SK-N-SH treated with all-trans-retinoic acid at 6 μM for 48 hours (cell line): ENCODE data around the gene KCNK1.

Source experiments
- ATAC-seq: fragments of 200-7000 bp; cut with Tn5 transposase; 3 replicates; pipeline ENCODE4 v1.9.1; 2020; ENCODE audit warnings: mild to moderate bottlenecking, moderate library complexity
- ARNTL ChIP-seq: fragments of 450-650 bp; formaldehyde crosslinking; IDR thresholded peaks from 2 replicates; pipeline ENCODE4 v1.5.0; 2020; ENCODE audit warnings: low read depth, mild to moderate bottlenecking, moderate library complexity, borderline replicate concordance
- CSDC2 ChIP-seq: fragments of 250-450 bp; sonication (Bioruptor Pico); IDR thresholded peaks from 2 replicates; pipeline ENCODE4 v1.5.0; 2020; ENCODE audit warnings: mild to moderate bottlenecking, moderate library complexity
- ESRRG ChIP-seq: fragments of 250-450 bp; sonication (Bioruptor Pico); IDR thresholded peaks from 2 replicates; pipeline ENCODE4 v1.6.1; 2021; ENCODE audit warnings: mild to moderate bottlenecking
- GLIS3 ChIP-seq: fragments of 250-450 bp; sonication (Bioruptor Pico); IDR thresholded peaks from 2 replicates; pipeline ENCODE4 v1.5.0; 2020; ENCODE audit warnings: mild to moderate bottlenecking, moderate library complexity
- ISL1 ChIP-seq: fragments of 250-450 bp; sonication (Bioruptor Pico); IDR thresholded peaks from 2 replicates; pipeline ENCODE4 v2.1.2; 2022; ENCODE audit warnings: mild to moderate bottlenecking, moderate library complexity
- OSR1 ChIP-seq: fragments of 250-450 bp; sonication (Bioruptor Pico); IDR thresholded peaks from 2 replicates; pipeline ENCODE4 v1.8.0; 2022; ENCODE audit warnings: moderate library complexity, mild to moderate bottlenecking, inconsistent platforms
- PPARA ChIP-seq: fragments of 250-450 bp; sonication (Bioruptor Pico); IDR thresholded peaks from 2 replicates; pipeline ENCODE4 v1.5.0; 2020; ENCODE audit warnings: mild to moderate bottlenecking, borderline replicate concordance
- RARB ChIP-seq: fragments of 250-450 bp; sonication (Bioruptor Pico); IDR thresholded peaks from 2 replicates; pipeline ENCODE4 v1.8.0; 2021; ENCODE audit warnings: mild to moderate bottlenecking, moderate library complexity
- SNAI2 ChIP-seq: fragments of 250-450 bp; sonication (Bioruptor Pico); IDR thresholded peaks from 2 replicates; pipeline ENCODE4 v1.5.0; 2020; ENCODE audit warnings: mild to moderate bottlenecking, moderate library complexity
- TCF4 ChIP-seq: fragments of 250-450 bp; sonication (Bioruptor Pico); IDR thresholded peaks from 2 replicates; pipeline ENCODE4 v1.8.0; 2021; ENCODE audit warnings: mild to moderate bottlenecking, moderate library complexity, borderline replicate concordance
- TOX ChIP-seq: fragments of 250-450 bp; sonication (Bioruptor Pico); IDR thresholded peaks from 2 replicates; pipeline ENCODE4 v1.8.0; 2021; ENCODE audit warnings: mild to moderate bottlenecking, moderate library complexity, borderline replicate concordance
- ZC3H10 ChIP-seq: fragments of 250-450 bp; sonication (Bioruptor Pico); IDR thresholded peaks from 2 replicates; pipeline ENCODE4 v1.5.1; 2021; ENCODE audit warnings: mild to moderate bottlenecking, moderate library complexity
- ZFP3 ChIP-seq: fragments of 250-450 bp; sonication (Bioruptor Pico); IDR thresholded peaks from 2 replicates; pipeline ENCODE4 v1.5.0; 2020; ENCODE audit warnings: mild to moderate bottlenecking, moderate library complexity
- ZFP30 ChIP-seq: fragments of 450-650 bp; formaldehyde crosslinking; IDR thresholded peaks from 2 replicates; pipeline ENCODE4 v1.5.0; 2022; ENCODE audit warnings: mild to moderate bottlenecking, moderate library complexity
- ZNF565 ChIP-seq: fragments of 450-650 bp; formaldehyde crosslinking; conservative IDR thresholded peaks from 2 replicates; pipeline ENCODE4 v1.5.0; 2020; ENCODE audit warnings: low read depth, mild to moderate bottlenecking, moderate library complexity
- ZNF70 ChIP-seq: fragments of 450-650 bp; formaldehyde crosslinking; IDR thresholded peaks from 2 replicates; pipeline ENCODE4 v1.5.0; 2020; ENCODE audit warnings: mild to moderate bottlenecking, moderate library complexity
- ZNF8 ChIP-seq: fragments of 450-650 bp; formaldehyde crosslinking; IDR thresholded peaks from 2 replicates; pipeline ENCODE4 v1.5.0; 2020; ENCODE audit warnings: mild to moderate bottlenecking, moderate library complexity
- TF ChIP-seq, protein P1 (sequence below): fragments of 250-450 bp; sonication (Bioruptor Pico); IDR thresholded peaks from 2 replicates; pipeline ENCODE4 v1.8.0; 2021; ENCODE audit warnings: low read depth, mild to moderate bottlenecking, moderate library complexity, borderline replicate concordance
- TF ChIP-seq, protein P2 (sequence below): fragments of 250-450 bp; sonication (Bioruptor Pico); IDR thresholded peaks from 2 replicates; pipeline ENCODE4 v1.5.1; 2021; ENCODE audit warnings: mild to moderate bottlenecking, moderate library complexity
- TF ChIP-seq, protein P3 (sequence below): fragments of 250-450 bp; sonication (Bioruptor Pico); IDR thresholded peaks from 2 replicates; pipeline ENCODE4 v1.5.1; 2020; ENCODE audit warnings: low read depth, mild to moderate bottlenecking, moderate library complexity
- TF ChIP-seq, protein P4 (sequence below): fragments of 250-450 bp; sonication (Bioruptor Pico); IDR thresholded peaks from 2 replicates; pipeline ENCODE4 v1.5.0; 2020; ENCODE audit warnings: mild to moderate bottlenecking, moderate library complexity
- TF ChIP-seq, protein P5 (sequence below): fragments of 250-450 bp; sonication (Bioruptor Pico); IDR thresholded peaks from 2 replicates; pipeline ENCODE4 v1.8.0; 2020; ENCODE audit warnings: mild to moderate bottlenecking, moderate library complexity, borderline replicate concordance

KCNK1 gene

DNA sequence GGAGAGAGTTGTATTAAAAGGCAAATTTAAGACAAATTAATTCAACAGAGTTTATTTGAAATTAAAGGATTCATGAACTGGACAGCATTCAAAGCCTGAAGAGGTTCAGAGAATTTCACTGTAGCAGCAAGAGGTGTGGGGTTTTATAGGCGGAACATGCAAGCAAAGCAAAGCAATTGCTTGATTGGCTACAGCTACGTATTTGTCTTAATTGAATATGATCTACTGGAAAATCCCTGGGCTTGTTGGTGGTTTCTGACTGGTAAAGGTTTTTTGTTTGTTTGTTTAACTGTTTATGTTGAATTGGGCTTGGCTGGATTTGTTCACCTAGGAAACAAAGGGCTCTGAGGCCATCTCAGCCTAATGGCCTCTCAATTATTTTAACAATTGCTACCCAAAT is 61.5 kb downstream of the KCNK1 start:
- TF ChIP-seq OSR1: no peak
- ATAC-seq: no peak

DNA sequence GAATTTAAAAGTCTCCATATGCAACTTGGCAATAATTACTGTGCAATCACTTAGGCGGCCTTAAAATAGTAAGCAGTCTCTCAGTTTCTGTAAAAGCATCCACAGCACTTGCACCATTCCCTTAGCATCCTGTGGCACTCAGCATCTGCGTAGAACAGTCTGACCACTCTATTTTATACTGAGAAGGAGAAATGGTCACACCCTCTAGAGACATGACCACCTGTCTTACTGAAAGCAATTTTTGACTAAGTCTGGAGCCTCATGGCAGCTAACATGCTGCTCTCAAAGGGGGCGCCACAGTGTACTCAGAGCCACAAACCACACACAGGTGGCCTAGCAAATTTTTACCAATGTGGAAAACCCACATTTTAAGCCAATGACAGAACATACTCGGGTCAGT is 62.0 kb downstream of the KCNK1 start:
- no peak for TF ChIP-seq CSDC2 (CRISPR knock-in tag)
- TF ChIP-seq GLIS3 (CRISPR knock-in tag): no peak
- TF ChIP-seq ZNF70 (CRISPR knock-in tag): no peak
- TF ChIP-seq RARB (CRISPR knock-in tag): no peak
- no peak for TF ChIP-seq OSR1
- TF ChIP-seq, protein P1, sequence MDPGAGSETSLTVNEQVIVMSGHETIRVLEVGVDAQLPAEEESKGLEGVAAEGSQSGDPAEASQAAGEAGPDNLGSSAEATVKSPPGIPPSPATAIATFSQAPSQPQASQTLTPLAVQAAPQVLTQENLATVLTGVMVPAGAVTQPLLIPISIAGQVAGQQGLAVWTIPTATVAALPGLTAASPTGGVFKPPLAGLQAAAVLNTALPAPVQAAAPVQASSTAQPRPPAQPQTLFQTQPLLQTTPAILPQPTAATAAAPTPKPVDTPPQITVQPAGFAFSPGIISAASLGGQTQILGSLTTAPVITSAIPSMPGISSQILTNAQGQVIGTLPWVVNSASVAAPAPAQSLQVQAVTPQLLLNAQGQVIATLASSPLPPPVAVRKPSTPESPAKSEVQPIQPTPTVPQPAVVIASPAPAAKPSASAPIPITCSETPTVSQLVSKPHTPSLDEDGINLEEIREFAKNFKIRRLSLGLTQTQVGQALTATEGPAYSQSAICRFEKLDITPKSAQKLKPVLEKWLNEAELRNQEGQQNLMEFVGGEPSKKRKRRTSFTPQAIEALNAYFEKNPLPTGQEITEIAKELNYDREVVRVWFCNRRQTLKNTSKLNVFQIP (CRISPR knock-in tag): no peak
- TF ChIP-seq TOX (CRISPR knock-in tag): no peak
- TF ChIP-seq, protein P2, sequence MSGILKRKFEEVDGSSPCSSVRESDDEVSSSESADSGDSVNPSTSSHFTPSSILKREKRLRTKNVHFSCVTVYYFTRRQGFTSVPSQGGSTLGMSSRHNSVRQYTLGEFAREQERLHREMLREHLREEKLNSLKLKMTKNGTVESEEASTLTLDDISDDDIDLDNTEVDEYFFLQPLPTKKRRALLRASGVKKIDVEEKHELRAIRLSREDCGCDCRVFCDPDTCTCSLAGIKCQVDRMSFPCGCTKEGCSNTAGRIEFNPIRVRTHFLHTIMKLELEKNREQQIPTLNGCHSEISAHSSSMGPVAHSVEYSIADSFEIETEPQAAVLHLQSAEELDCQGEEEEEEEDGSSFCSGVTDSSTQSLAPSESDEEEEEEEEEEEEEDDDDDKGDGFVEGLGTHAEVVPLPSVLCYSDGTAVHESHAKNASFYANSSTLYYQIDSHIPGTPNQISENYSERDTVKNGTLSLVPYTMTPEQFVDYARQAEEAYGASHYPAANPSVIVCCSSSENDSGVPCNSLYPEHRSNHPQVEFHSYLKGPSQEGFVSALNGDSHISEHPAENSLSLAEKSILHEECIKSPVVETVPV (CRISPR knock-in tag): no peak
- no peak for TF ChIP-seq SNAI2
- no peak for TF ChIP-seq ZNF8 (CRISPR knock-in tag)
- TF ChIP-seq, protein P3, sequence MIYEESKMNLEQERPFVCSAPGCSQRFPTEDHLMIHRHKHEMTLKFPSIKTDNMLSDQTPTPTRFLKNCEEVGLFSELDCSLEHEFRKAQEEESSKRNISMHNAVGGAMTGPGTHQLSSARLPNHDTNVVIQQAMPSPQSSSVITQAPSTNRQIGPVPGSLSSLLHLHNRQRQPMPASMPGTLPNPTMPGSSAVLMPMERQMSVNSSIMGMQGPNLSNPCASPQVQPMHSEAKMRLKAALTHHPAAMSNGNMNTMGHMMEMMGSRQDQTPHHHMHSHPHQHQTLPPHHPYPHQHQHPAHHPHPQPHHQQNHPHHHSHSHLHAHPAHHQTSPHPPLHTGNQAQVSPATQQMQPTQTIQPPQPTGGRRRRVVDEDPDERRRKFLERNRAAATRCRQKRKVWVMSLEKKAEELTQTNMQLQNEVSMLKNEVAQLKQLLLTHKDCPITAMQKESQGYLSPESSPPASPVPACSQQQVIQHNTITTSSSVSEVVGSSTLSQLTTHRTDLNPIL: no peak
- no peak for TF ChIP-seq ESRRG (CRISPR knock-in tag)
- no peak for TF ChIP-seq ZFP3 (CRISPR knock-in tag)
- no peak for TF ChIP-seq ZFP30 (CRISPR knock-in tag)
- no peak for TF ChIP-seq ZC3H10 (CRISPR knock-in tag)
- no peak for TF ChIP-seq ZNF565 (CRISPR knock-in tag)
- ATAC-seq: no peak

DNA sequence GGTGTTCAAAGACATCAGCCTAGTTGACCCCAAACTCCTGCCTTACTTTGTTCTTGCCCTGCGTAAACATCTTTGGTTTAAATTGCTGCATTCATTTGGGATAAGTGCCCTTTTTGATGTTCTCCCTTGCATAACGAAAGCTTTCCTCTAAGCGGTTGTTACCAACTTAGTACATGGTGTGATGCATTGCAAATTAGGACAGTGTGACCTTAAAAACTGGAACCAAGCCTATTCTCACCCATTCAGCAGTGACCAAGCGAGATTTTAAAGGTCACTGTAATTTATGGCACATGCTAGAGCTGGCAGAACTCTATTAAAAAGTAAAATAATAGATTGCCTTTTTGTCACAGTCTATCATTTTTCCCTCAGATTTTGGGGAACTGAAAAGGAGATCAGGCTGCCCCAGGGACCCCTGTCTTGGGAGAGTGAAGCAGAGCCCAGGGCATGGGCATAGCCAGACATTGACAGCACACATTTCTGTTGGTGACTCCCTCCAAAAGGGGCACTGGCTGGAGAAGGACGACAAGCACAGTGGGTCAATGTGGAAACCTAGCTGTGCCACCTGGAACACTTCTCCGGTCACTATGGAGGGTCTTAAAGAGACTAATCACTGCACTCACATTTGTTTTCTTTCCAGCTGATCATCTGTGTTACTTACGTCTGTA is 63.9 kb downstream of the KCNK1 start:
- no peak for ATAC-seq

DNA sequence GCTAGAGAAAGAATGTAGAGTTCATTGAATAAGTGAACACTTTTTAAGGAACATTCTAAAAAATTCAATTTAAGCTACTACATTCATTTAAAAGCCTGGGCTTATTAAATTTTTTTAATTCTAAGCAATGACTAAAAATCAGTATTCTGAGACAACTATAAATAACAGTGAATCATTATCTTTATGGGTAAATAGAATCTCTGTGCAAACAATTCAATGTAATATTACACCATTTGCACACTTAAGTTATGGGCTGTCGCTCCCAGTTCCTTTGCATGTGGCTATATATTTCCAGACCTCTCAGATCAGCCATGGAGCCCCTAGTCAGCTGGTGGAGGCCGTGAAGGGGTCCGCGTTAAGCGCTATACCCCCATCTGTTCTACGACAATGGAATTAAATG is 65.1 kb downstream of the KCNK1 start:
- no peak for ATAC-seq
- TF ChIP-seq ZFP30 (CRISPR knock-in tag) (no peak), ZC3H10 (CRISPR knock-in tag) (no peak), PPARA (CRISPR knock-in tag) (no peak), ARNTL (no peak), CSDC2 (CRISPR knock-in tag) (no peak), OSR1 (no peak), ISL1 (CRISPR knock-in tag) (no peak), TCF4 (CRISPR knock-in tag) (no peak), TOX (CRISPR knock-in tag) (no peak), GLIS3 (CRISPR knock-in tag) (no peak)
- TF ChIP-seq, protein P4, sequence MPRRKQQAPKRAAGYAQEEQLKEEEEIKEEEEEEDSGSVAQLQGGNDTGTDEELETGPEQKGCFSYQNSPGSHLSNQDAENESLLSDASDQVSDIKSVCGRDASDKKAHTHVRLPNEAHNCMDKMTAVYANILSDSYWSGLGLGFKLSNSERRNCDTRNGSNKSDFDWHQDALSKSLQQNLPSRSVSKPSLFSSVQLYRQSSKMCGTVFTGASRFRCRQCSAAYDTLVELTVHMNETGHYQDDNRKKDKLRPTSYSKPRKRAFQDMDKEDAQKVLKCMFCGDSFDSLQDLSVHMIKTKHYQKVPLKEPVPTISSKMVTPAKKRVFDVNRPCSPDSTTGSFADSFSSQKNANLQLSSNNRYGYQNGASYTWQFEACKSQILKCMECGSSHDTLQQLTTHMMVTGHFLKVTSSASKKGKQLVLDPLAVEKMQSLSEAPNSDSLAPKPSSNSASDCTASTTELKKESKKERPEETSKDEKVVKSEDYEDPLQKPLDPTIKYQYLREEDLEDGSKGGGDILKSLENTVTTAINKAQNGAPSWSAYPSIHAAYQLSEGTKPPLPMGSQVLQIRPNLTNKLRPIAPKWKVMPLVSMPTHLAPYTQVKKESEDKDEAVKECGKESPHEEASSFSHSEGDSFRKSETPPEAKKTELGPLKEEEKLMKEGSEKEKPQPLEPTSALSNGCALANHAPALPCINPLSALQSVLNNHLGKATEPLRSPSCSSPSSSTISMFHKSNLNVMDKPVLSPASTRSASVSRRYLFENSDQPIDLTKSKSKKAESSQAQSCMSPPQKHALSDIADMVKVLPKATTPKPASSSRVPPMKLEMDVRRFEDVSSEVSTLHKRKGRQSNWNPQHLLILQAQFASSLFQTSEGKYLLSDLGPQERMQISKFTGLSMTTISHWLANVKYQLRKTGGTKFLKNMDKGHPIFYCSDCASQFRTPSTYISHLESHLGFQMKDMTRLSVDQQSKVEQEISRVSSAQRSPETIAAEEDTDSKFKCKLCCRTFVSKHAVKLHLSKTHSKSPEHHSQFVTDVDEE (CRISPR knock-in tag): no peak
- TF ChIP-seq, protein P5, sequence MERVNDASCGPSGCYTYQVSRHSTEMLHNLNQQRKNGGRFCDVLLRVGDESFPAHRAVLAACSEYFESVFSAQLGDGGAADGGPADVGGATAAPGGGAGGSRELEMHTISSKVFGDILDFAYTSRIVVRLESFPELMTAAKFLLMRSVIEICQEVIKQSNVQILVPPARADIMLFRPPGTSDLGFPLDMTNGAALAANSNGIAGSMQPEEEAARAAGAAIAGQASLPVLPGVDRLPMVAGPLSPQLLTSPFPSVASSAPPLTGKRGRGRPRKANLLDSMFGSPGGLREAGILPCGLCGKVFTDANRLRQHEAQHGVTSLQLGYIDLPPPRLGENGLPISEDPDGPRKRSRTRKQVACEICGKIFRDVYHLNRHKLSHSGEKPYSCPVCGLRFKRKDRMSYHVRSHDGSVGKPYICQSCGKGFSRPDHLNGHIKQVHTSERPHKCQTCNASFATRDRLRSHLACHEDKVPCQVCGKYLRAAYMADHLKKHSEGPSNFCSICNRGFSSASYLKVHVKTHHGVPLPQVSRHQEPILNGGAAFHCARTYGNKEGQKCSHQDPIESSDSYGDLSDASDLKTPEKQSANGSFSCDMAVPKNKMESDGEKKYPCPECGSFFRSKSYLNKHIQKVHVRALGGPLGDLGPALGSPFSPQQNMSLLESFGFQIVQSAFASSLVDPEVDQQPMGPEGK (CRISPR knock-in tag): no peak

More for the DNA sequence above, 63.9 kb downstream of the KCNK1 start:
- no peak for TF ChIP-seq ZFP3 (CRISPR knock-in tag)
- TF ChIP-seq, protein P4 (CRISPR knock-in tag): no peak
- no peak for TF ChIP-seq ZNF8 (CRISPR knock-in tag)
- no peak for TF ChIP-seq TCF4 (CRISPR knock-in tag)
- TF ChIP-seq SNAI2: no peak
- no peak for TF ChIP-seq ZC3H10 (CRISPR knock-in tag)
